DND-41 (cell line): ENCODE data around the gene MYO18B.

Experiments used
- ATAC-seq: fragments of 200-7000 bp; cut with Tn5 transposase; 3 replicates; pipeline ENCODE4 v1.9.1; 2021; ENCODE audit warnings: low read depth; ENCODE audit not compliant: insufficient read depth
- DNase-seq: peaks from one replicate; pipeline ENCODE4 v3.0.0-alpha.2; 2020
- H2AFZ ChIP-seq: 2 replicates; pipeline ENCODE4 v1.6.0; 2012; ENCODE audit warnings: low read depth, low read length
- H3K27ac ChIP-seq: 2 replicates; pipeline ENCODE4 v1.5.1; 2012; ENCODE audit warnings: low read length, inconsistent platforms
- H3K27me3 ChIP-seq: fragments of 200-600 bp; sonication (generic); 2 replicates; pipeline ENCODE4 v1.6.0; 2012; ENCODE audit warnings: low read length, mild to moderate bottlenecking, inconsistent platforms; ENCODE audit not compliant: insufficient read depth, poor library complexity
- H3K36me3 ChIP-seq: 2 replicates; pipeline ENCODE4 v1.5.1; 2012; ENCODE audit warnings: low read length, inconsistent platforms; ENCODE audit not compliant: insufficient read depth
- H3K4me1 ChIP-seq: 2 replicates; pipeline ENCODE4 v1.5.1; 2012; ENCODE audit warnings: mild to moderate bottlenecking, low read length; ENCODE audit not compliant: insufficient read depth
- H3K4me2 ChIP-seq: 2 replicates; pipeline ENCODE4 v1.6.0; 2012; ENCODE audit warnings: mild to moderate bottlenecking, moderate library complexity, low read length, inconsistent platforms; ENCODE audit not compliant: insufficient read depth
- H3K4me3 ChIP-seq, 2 experiments: fragments of 200-600 bp in 1 of 2; shearing (Covaris generic) in 1 of 2; 2 replicates each; pipeline ENCODE4 v1.5.1; 2012 to 2016; ENCODE audit warnings: inconsistent platforms in 2 of 2, low read length in 2 of 2, mild to moderate bottlenecking in 2 of 2, low read depth in 1 of 2, moderate library complexity in 1 of 2
- H3K79me2 ChIP-seq: 2 replicates; pipeline ENCODE4 v1.6.0; 2012; ENCODE audit warnings: low read length, inconsistent platforms; ENCODE audit not compliant: insufficient read depth
- H3K9ac ChIP-seq: 2 replicates; pipeline ENCODE4 v1.6.0; 2012; ENCODE audit warnings: low read depth, mild to moderate bottlenecking, inconsistent platforms, low read length, moderate library complexity
- H3K9me3 ChIP-seq: 2 replicates; pipeline ENCODE4 v1.5.1; 2012; ENCODE audit warnings: low read length, moderate library complexity, mild to moderate bottlenecking, inconsistent platforms; ENCODE audit not compliant: insufficient read depth, severe bottlenecking
- H4K20me1 ChIP-seq: 2 replicates; pipeline ENCODE4 v1.6.0; 2012; ENCODE audit warnings: low read length; ENCODE audit not compliant: insufficient read depth
- EZH2 ChIP-seq: IDR thresholded peaks from 3 replicates; pipeline ENCODE4 v1.6.1; 2012; ENCODE audit warnings: borderline replicate concordance, low read depth, mild to moderate bottlenecking, moderate library complexity, low read length, inconsistent platforms; ENCODE audit not compliant: severe bottlenecking
- TF ChIP-seq, protein P1 (sequence below): IDR thresholded peaks from 2 replicates; pipeline ENCODE4 v1.5.1; 2012; ENCODE audit warnings: borderline replicate concordance, low read length, moderate library complexity, mild to moderate bottlenecking; ENCODE audit not compliant: poor library complexity, severe bottlenecking; ENCODE audit errors: extremely low read depth

The MYO18B gene

DNA sequence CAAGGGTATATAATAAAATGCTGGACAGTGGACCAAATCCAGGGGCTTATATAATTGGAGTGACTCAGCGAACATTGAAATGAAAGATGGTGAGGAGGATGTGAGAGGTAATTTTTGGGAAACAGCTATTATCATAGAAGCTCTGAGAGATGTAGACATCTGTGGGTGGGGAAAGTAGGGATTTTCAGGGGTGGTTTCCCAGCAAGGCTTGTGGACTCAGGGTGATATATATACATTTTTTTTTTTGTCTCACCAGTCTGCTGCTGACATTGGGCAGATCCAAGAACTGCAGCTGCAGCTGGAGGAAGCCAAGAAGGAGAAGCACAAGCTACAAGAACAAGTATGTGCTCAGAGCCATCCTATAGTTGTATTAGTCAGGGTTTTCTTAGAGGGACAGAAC, 208.1 kb downstream of the MYO18B start:
- H3K4me2 ChIP-seq: no peak overlapping the region
- ATAC-seq (no peak), DNase-seq (no peak)
- no peaks in the 10 kb centered on the region for H3K36me3 ChIP-seq
- H3K27me3 ChIP-seq: no peaks in the 10 kb centered on the region
- no peaks in the 10 kb centered on the region; the same call in 1 of the 2 replicates for H4K20me1 ChIP-seq
- H3K27ac ChIP-seq: no peak overlapping the region
- TF ChIP-seq, protein P1, sequence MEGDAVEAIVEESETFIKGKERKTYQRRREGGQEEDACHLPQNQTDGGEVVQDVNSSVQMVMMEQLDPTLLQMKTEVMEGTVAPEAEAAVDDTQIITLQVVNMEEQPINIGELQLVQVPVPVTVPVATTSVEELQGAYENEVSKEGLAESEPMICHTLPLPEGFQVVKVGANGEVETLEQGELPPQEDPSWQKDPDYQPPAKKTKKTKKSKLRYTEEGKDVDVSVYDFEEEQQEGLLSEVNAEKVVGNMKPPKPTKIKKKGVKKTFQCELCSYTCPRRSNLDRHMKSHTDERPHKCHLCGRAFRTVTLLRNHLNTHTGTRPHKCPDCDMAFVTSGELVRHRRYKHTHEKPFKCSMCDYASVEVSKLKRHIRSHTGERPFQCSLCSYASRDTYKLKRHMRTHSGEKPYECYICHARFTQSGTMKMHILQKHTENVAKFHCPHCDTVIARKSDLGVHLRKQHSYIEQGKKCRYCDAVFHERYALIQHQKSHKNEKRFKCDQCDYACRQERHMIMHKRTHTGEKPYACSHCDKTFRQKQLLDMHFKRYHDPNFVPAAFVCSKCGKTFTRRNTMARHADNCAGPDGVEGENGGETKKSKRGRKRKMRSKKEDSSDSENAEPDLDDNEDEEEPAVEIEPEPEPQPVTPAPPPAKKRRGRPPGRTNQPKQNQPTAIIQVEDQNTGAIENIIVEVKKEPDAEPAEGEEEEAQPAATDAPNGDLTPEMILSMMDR: no peak
- no peak for TF ChIP-seq EZH2
- H3K4me1 ChIP-seq: no peaks in the 10 kb centered on the region
- H2AFZ ChIP-seq: no peak overlapping the region
- no peak overlapping the region for H3K9ac ChIP-seq
- no peaks in the 10 kb centered on the region for H3K9me3 ChIP-seq
- H3K4me3 ChIP-seq: no peak overlapping the region
- no peaks in the 10 kb centered on the region for H3K79me2 ChIP-seq

DNA sequence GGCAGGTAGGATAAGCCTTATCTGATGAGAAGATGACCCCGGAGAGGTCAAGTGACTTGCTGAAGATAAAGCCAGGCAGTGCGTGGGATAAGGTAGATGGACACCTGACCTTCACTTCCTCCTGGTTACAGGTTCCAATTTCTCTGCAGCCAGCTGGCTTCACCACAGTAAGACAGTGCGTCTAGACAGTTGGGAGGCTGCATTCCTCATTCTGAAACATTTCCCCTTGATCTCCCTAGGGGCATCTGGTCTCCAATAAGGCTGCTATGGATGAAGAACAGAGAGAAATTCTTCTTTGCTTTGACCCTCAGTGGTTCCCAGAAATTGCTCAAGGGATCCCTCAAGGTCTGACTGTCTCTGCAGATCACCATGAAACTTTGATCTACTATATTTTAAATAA, 211.3 kb downstream of the MYO18B start:
- no peaks in the 10 kb centered on the region for H3K4me1 ChIP-seq
- no peaks in the 10 kb centered on the region for H3K9me3 ChIP-seq
- no peaks in the 10 kb centered on the region for H3K27me3 ChIP-seq
- no peak for DNase-seq
- ATAC-seq: no peak
- H3K4me2 ChIP-seq: no peak overlapping the region
- H3K4me3 ChIP-seq: no peak overlapping the region
- H3K36me3 ChIP-seq: no peaks in the 10 kb centered on the region
- no peaks in the 10 kb centered on the region for H3K79me2 ChIP-seq
- no peak overlapping the region for H2AFZ ChIP-seq
- H3K9ac ChIP-seq: no peak overlapping the region
- H3K27ac ChIP-seq: no peak overlapping the region
- TF ChIP-seq, protein P1: no peak
- TF ChIP-seq EZH2: no peak
- H4K20me1 ChIP-seq: no peaks in the 10 kb centered on the region

DNA sequence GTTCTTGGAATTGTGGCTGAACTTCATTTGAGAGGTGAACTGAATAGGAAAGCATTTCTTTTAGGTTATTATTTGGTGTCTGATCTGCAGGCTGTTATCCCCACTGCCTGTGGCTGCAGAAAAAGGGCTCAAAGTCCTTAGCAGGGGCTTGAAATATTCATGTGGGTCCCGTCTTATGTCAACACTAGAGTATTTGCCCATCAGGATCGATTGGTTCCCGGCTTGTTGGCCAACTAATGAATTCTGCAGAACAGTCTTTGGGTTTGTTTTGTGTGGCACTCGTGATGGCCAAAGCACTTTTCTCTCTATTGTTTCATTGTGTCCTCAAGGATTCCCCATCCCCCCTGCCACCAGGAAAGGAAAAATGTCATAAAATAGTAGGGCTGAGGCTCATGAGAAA, 211.9 kb downstream of the MYO18B start:
- Histone ChIP-seq H2AFZ (no peak overlapping the region), H3K4me3 (no peak overlapping the region), H3K9me3 (no peaks in the 10 kb centered on the region), H3K4me1 (no peaks in the 10 kb centered on the region), H3K9ac (no peak overlapping the region), H3K4me2 (no peak overlapping the region), H3K27me3 (no peaks in the 10 kb centered on the region), H3K36me3 (no peaks in the 10 kb centered on the region), H3K79me2 (no peaks in the 10 kb centered on the region), H4K20me1 (no peaks in the 10 kb centered on the region), H3K27ac (no peak overlapping the region)
- no peak for ATAC-seq
- no peak for DNase-seq
- TF ChIP-seq, protein P1: no peak
- TF ChIP-seq EZH2: no peak

DNA sequence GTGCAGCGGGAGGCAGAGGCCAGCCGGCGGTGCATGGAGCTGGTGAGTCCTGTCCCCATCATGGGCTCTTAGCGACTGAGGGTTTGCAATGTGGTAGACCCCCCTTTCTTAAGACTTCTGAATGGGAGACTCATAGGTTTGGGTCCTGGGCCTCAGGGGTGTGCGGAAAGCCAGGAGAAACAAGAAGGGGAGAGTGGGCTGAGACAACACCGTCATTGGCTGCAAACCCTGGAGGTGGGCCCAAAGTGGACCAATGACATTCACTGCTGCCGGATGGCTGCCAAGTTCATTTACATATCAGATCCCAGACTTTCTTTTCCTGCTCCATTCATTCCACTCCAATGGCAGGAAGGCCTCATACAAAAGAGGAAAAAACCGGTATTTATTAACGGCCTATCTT, 213.3 kb downstream of the MYO18B start:
- Histone ChIP-seq H3K4me1 (no peaks in the 10 kb centered on the region), H3K27me3 (no peaks in the 10 kb centered on the region), H3K9me3 (no peaks in the 10 kb centered on the region), H4K20me1 (no peaks in the 10 kb centered on the region), H3K4me3 (no peak overlapping the region), H3K79me2 (no peaks in the 10 kb centered on the region), H2AFZ (no peak overlapping the region), H3K36me3 (no peaks in the 10 kb centered on the region), H3K27ac (no peak overlapping the region), H3K4me2 (no peak overlapping the region), H3K9ac (no peak overlapping the region)
- ATAC-seq (no peak), DNase-seq (no peak)
- no peak for TF ChIP-seq EZH2
- TF ChIP-seq, protein P1: no peak
